Measurements from ENCODE around the gene PIM1. TPM values are rescaled to one million over a fixed set of nuclear protein-coding genes. Genes with fewer than 3 reads are reported as not detected.

The PIM1 gene
- total and polyA plus RNA-seq, 4 experiments from 2014 or later: 124 to 334 (median 196) TPM

- Mint-ChIP-seq H3K9me3 (peaks cover 0 to 5% (median 0%) of the 10 kb centered on the region in 8 donors), H3K27ac (peak overlapping the region; percentile 90 to 94 (median 92)), H3K27me3 (no peaks in the 10 kb centered on the region), H3K4me3 (peak overlapping the region; percentile 90 to 99 (median 94)), H3K36me3 (peaks cover 50 to 55% of the 10 kb centered on the region in 2 donors), H3K4me1 (peaks cover 40 to 78% (median 53%) of the 10 kb centered on the region in 4 donors)
- Histone ChIP-seq H3K9me3 (ENCODE audit: control insufficient read depth in 1 of 2, low read length in 2 of 2) (no peaks in the 10 kb centered on the region), H3K27me3 (ENCODE audit: insufficient read depth, low read length) (no peaks in the 10 kb centered on the region), H3K4me1 (ENCODE audit: insufficient read depth, low read length) (peaks cover 63% of the 10 kb centered on the region), H3K4me3 (ENCODE audit: low read length in 2 of 2) (peak overlapping the region; percentile 48 to 97), H3K36me3 (ENCODE audit: insufficient read depth, low read length) (peaks cover 43% of the 10 kb centered on the region), H3K27ac (ENCODE audit: low read depth, low read length) (peak overlapping the region; percentile 74)
- intact Hi-C loops (cut with micrococcal nuclease): no loop called here
- no peak for DNase-seq
- ChIA-PET CTCF (ENCODE audit: partially characterized antibody) (interaction anchor here (1.0 to 21.8 kb wide), 4 partner anchors 34 to 151 kb away, joined by 3 to 627 read pairs (median 160); no protein-coding TSS in a partner anchor), POLR2A (ENCODE audit: partially characterized antibody) (interaction anchor here (1.6 to 13.4 kb wide), 6 partner anchors 9 to 150 kb away, joined by 4 to 394 read pairs (median 28); no protein-coding TSS in a partner anchor)
Measured at GRCh38 chr6:37174515-37175331, 4.8 kb downstream of the PIM1 start.

DNA sequence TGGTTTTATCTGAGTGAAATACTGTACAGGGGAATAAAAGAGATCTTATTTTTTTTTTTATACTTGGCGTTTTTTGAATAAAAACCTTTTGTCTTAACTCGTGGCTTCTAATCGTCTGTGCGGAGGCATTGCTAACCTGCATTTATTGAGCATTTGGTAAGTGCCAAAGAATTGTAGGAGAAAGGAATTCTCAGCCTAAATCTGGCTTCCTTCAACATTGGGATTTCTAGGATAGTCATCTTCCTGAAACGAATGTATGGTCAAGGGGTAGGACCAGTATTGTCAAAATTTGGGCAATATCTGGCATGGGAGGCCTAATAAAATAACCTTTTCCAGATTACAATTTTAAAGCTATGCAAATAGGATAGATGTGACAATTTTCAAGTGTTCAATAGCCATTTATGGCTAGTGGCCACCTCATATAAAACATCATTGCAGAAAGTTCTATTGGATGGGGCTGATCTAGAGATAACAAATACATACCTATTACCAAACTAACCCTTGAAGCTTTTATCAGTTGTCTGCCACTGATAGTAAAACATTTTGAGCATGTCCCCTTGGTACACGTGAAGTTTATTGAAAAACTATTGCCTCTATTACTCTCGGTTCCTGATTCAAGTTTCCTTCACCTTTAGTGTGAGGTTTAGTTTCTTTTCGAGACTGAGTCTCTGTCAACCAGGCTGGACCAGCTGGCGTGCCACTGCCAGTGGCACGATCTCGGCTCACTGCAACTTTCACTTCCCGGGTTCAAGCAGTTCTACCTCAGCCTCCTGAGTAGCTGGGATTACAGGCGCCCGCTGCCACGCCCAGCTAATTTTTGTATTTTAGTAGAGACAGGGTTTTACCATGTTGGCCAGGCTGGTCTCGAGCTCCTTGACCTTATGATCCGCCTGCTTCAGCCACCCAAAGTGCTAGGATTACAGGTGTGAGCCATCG is 5.6 kb downstream of the PIM1 start:
- no peaks in the 10 kb centered on the region for H3K9me3 ChIP-seq (ENCODE audit: control insufficient read depth in 1 of 2, low read length in 2 of 2)

GRCh38 chr6:37176268-37177076 is 6.5 kb downstream of the PIM1 start:
- ChIA-PET POLR2A (ENCODE audit: partially characterized antibody) (interaction anchor here (0.8 to 13.4 kb wide), 11 partner anchors 8 to 326 kb away, joined by 3 to 394 read pairs (median 5); no protein-coding TSS in a partner anchor), CTCF (ENCODE audit: partially characterized antibody) (interaction anchor here (1.7 to 21.8 kb wide), 5 partner anchors 10 to 152 kb away, joined by 5 to 627 read pairs (median 9); no protein-coding TSS in a partner anchor)
- Mint-ChIP-seq H3K4me3 (peak overlapping the region in 6 of 8 donors; percentile 26 to 94 (median 92)), H3K36me3 (peaks cover 45 to 51% of the 10 kb centered on the region in 2 donors), H3K4me1 (peaks cover 48 to 90% (median 63%) of the 10 kb centered on the region in 4 donors), H3K9me3 (peaks cover 0 to 5% (median 0%) of the 10 kb centered on the region in 8 donors), H3K27ac (peak overlapping the region; percentile 47 to 94 (median 86)), H3K27me3 (no peaks in the 10 kb centered on the region)
- DNase-seq: no peak
- intact Hi-C loops (cut with micrococcal nuclease): no loop called here
- no peak overlapping the region for H3K4me3 ChIP-seq (ENCODE audit: low read length in 2 of 2)
- peak overlapping the region; percentile 28 for H3K27ac ChIP-seq (ENCODE audit: low read depth, low read length)
- peaks cover 79% of the 10 kb centered on the region for H3K4me1 ChIP-seq (ENCODE audit: insufficient read depth, low read length)
- H3K27me3 ChIP-seq (ENCODE audit: insufficient read depth, low read length): no peaks in the 10 kb centered on the region
- peaks cover 39% of the 10 kb centered on the region for H3K36me3 ChIP-seq (ENCODE audit: insufficient read depth, low read length)
- no peaks in the 10 kb centered on the region for H3K9me3 ChIP-seq (ENCODE audit: control insufficient read depth in 1 of 2, low read length in 2 of 2)

More for the DNA sequence above, 5.6 kb downstream of the PIM1 start:
- Histone ChIP-seq H3K4me3 (ENCODE audit: low read length in 2 of 2) (peak overlapping the region in 1 of 2 donors; percentile 30), H3K27ac (ENCODE audit: low read depth, low read length) (peak overlapping the region; percentile 74), H3K36me3 (ENCODE audit: insufficient read depth, low read length) (peaks cover 43% of the 10 kb centered on the region), H3K27me3 (ENCODE audit: insufficient read depth, low read length) (no peaks in the 10 kb centered on the region), H3K4me1 (ENCODE audit: insufficient read depth, low read length) (peaks cover 71% of the 10 kb centered on the region)
- ChIA-PET CTCF (ENCODE audit: partially characterized antibody) (interaction anchor here (1.0 to 21.8 kb wide), 6 partner anchors 11 to 152 kb away, joined by 3 to 627 read pairs (median 7); no protein-coding TSS in a partner anchor), POLR2A (ENCODE audit: partially characterized antibody) (interaction anchor here (0.8 to 13.4 kb wide), 10 partner anchors 9 to 327 kb away, joined by 3 to 394 read pairs (median 6); no protein-coding TSS in a partner anchor)
- Mint-ChIP-seq H3K27ac (peak overlapping the region; percentile 82 to 94 (median 91)), H3K4me3 (peak overlapping the region; percentile 90 to 99 (median 94)), H3K27me3 (no peaks in the 10 kb centered on the region), H3K4me1 (peaks cover 45 to 87% (median 58%) of the 10 kb centered on the region in 4 donors), H3K9me3 (peaks cover 0 to 5% (median 0%) of the 10 kb centered on the region in 8 donors), H3K36me3 (peaks cover 50 to 55% of the 10 kb centered on the region in 2 donors)
- peak in 1 of 5 donors; percentile 9 for DNase-seq
- intact Hi-C loops (cut with micrococcal nuclease): no loop called here

- H3K27ac ChIP-seq (ENCODE audit: low read depth, low read length): no peak overlapping the region
Measured at GRCh38 chr6:37177077-37177934, 7.4 kb downstream of the PIM1 start.

DNA sequence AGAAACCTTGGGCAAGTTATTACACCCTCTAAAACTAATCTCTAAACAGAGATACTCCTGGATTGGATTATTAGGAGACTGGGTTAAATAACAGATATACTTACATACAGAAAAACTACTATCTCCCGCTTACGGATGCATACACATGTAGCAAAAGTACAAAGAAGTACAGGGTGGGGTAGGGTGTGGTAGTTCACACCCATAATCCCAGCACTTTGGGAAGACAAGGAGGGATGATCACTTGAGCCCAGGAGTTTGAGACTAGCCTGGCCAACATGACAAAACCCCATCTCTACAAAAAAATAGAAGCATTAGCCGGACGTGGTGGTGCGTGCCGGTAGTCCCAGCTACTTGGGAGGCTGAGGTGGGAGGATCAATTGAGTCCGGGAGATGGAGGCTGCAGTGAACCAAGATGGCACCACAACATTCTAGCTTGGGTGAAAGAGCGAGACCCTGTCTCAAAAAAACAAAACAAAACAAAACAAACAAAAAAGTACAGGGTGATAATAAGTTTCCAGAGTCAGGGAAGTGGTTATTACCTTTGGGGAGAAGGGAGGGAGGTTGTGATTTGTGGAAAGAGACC is 8.1 kb downstream of the PIM1 start:
- Mint-ChIP-seq H3K4me1 (peaks cover 50 to 91% (median 66%) of the 10 kb centered on the region in 4 donors), H3K27me3 (no peaks in the 10 kb centered on the region), H3K4me3 (peak overlapping the region in 1 of 8 donors; percentile 35), H3K9me3 (no peaks in the 10 kb centered on the region), H3K27ac (peak overlapping the region; percentile 47 to 94 (median 78)), H3K36me3 (peaks cover 29 to 35% of the 10 kb centered on the region in 2 donors)
- Histone ChIP-seq H3K9me3 (ENCODE audit: control insufficient read depth in 1 of 2, low read length in 2 of 2) (no peaks in the 10 kb centered on the region), H3K4me3 (ENCODE audit: low read length in 2 of 2) (no peak overlapping the region), H3K27me3 (ENCODE audit: insufficient read depth, low read length) (no peaks in the 10 kb centered on the region), H3K36me3 (ENCODE audit: insufficient read depth, low read length) (peaks cover 29% of the 10 kb centered on the region), H3K27ac (ENCODE audit: low read depth, low read length) (no peak overlapping the region), H3K4me1 (ENCODE audit: insufficient read depth, low read length) (peaks cover 88% of the 10 kb centered on the region)
- POLR2A ChIA-PET (ENCODE audit: partially characterized antibody): interaction anchor here (1.2 to 13.4 kb wide), 5 partner anchors 11 to 192 kb away, joined by 3 to 394 read pairs (median 43); partner anchors contain the start of gene MTCH1
- intact Hi-C loops (cut with micrococcal nuclease): no loop called here
- no peak for DNase-seq
- CTCF ChIA-PET (ENCODE audit: partially characterized antibody): interaction anchor here (1.0 to 21.8 kb wide), 4 partner anchors 12 to 154 kb away, joined by 3 to 627 read pairs (median 160); no protein-coding TSS in a partner anchor

More at GRCh38 chr6:37177077-37177934, 7.4 kb downstream of the PIM1 start:
- Mint-ChIP-seq H3K4me3 (peak overlapping the region in 7 of 8 donors; percentile 18 to 46 (median 28)), H3K27ac (peak overlapping the region; percentile 47 to 94 (median 86)), H3K9me3 (no peaks in the 10 kb centered on the region), H3K4me1 (peaks cover 50 to 91% (median 66%) of the 10 kb centered on the region in 4 donors), H3K27me3 (no peaks in the 10 kb centered on the region), H3K36me3 (peaks cover 37 to 43% of the 10 kb centered on the region in 2 donors)
- ChIA-PET CTCF (ENCODE audit: partially characterized antibody) (interaction anchor here (1.0 to 21.8 kb wide), 6 partner anchors 10 to 153 kb away, joined by 3 to 627 read pairs (median 7); no protein-coding TSS in a partner anchor), POLR2A (ENCODE audit: partially characterized antibody) (interaction anchor here (1.2 to 13.4 kb wide), 7 partner anchors 11 to 191 kb away, joined by 3 to 394 read pairs (median 7); partner anchors contain the start of gene MTCH1)
- Histone ChIP-seq H3K4me3 (ENCODE audit: low read length in 2 of 2) (no peak overlapping the region), H3K9me3 (ENCODE audit: control insufficient read depth in 1 of 2, low read length in 2 of 2) (no peaks in the 10 kb centered on the region), H3K4me1 (ENCODE audit: insufficient read depth, low read length) (peaks cover 87% of the 10 kb centered on the region), H3K36me3 (ENCODE audit: insufficient read depth, low read length) (peaks cover 36% of the 10 kb centered on the region), H3K27me3 (ENCODE audit: insufficient read depth, low read length) (no peaks in the 10 kb centered on the region)
- no peak for DNase-seq
- intact Hi-C loops (cut with micrococcal nuclease): no loop called here
